Adrenal gland (tissue), 12 donors: Measurements from ENCODE around the gene TLL1. TPM values are rescaled to one million over a fixed set of nuclear protein-coding genes. Genes with fewer than 3 reads are reported as not detected.
A peak's percentile ranks its signal among the peaks of the same experiment; 100 is the strongest.

Source experiments
- DNase-seq, 7 donors: peaks; one replicate each; pipeline ENCODE4 v3.0.0-alpha.2; 2019 to 2020
- H3K27ac ChIP-seq, 5 donors: fragments of 200-600 bp; sonication (generic) in 4 of 5; 1 replicate in 3 of 5; 2 replicates in 2 of 5; pipeline versions ENCODE4 v1.5.1 to v1.8.0; 2016 to 2020; ENCODE audit warnings: mild to moderate bottlenecking in 1 of 5
- H3K27me3 ChIP-seq: fragments of 200-600 bp; 2 replicates; pipeline ENCODE4 v1.8.0; 2021
- H3K36me3 ChIP-seq, 2 donors: fragments of 200-600 bp; replicated peaks in 1 of 2; 1 replicate in 1 of 2; 2 replicates in 1 of 2; pipeline versions ENCODE4 v1.5.1 to v1.8.0; 2018 to 2022
- H3K4me1 ChIP-seq, 2 donors: fragments of 200-600 bp; replicated peaks in 1 of 2; 1 replicate in 1 of 2; 2 replicates in 1 of 2; pipeline versions ENCODE4 v1.5.1 to v1.8.0; 2018 to 2021
- H3K4me3 ChIP-seq, 4 donors: fragments of 200-600 bp; sonication (generic) in 3 of 4; one replicate each; pipeline ENCODE4 v1.5.1; 2016 to 2018
- H3K9me3 ChIP-seq, 3 donors: fragments of 200-600 bp; sonication (generic) in 1 of 3; replicated peaks in 1 of 3; 1 replicate in 2 of 3; 2 replicates in 1 of 3; pipeline versions ENCODE4 v1.5.1 to v1.8.0; 2016 to 2021
- POLR2A ChIP-seq, 2 donors: fragments of 450-650 bp; IDR thresholded peaks; one replicate each; pipeline ENCODE4 v1.6.1; 2017; ENCODE audit warnings: antibody characterized with exemption in 2 of 2, mild to moderate bottlenecking in 2 of 2, moderate library complexity in 1 of 2
- WGBS, 4 donors: extraction: QIAGEN DNeasy Blood & Tissue Kit in 2 of 4; methylation state at CpG; one replicate each; pipeline versions ENCODE4 v1.1.5 to v1.1.7; 2013 to 2017; 5-methylcytosine and 5-hydroxymethylcytosine counted together
- intact Hi-C, 2 donors: fragments of 100-400 bp; cut with DNase I; formaldehyde crosslinking; loops; one replicate each; pipeline versions ENCODE4 v1.14.1 to v1.15.0; 2022 to 2023
- polyA plus RNA-seq, 3 donors: library from polyadenylated mRNA; stranded (reverse); fragments of 200-250 nt in 2 of 3; fragments of 350-450 nt in 1 of 3; fragmentation: Illumina TruSeq in 1 of 3; extraction: RNeasy Lipid Tissue Mini Kit (QIAGEN cat#74804) in 1 of 3; gene quantifications; one replicate each; pipeline ENCODE4 v1.2.3, GENCODE V29; 2013 to 2014
- total RNA-seq, 9 donors: library from RNA; depleted of rRNA in 4 of 9; stranded (reverse); fragments of >200 nt in 4 of 9; fragments of 120-200 nt in 1 of 9; fragmentation: NEBNext Ultra II Directional in 1 of 9; extraction: Animal tissue kit (Norgen Biotek cat#: 25700) in 1 of 9; gene quantifications; one replicate each; pipeline versions ENCODE4 v1.1.0 to v1.2.4, GENCODE V29; 2013 to 2023
- TF ChIP-seq, protein P1 (sequence below), 6 experiments: fragments of 450-650 bp in 4 of 6; fragments of 200-600 bp in 2 of 6; sonication (generic) in 1 of 6; IDR thresholded peaks; 1 replicate in 5 of 6; 2 replicates in 1 of 6; pipeline versions ENCODE4 v1.5.1 to v1.8.0; 2016 to 2021; ENCODE audit warnings: antibody characterized with exemption in 6 of 6, mild to moderate bottlenecking in 2 of 6, moderate library complexity in 1 of 6
- donor health status: healthy with polysubstance abuse.
- donor health status: Bipolar disorder and iron deficiency.
- donor health status: DM: yes; HTN: yes; CAD: no.
- donor health status: DM: no; HTN: no; CAD: no.
- donor health status: DM: no; HTN: no; CAD: no.
- donor health status: DM: yes; HTN: yes; CAD: no.

The TLL1 gene
- total and polyA plus RNA-seq, 12 donors, result 1.00 to 12.7 (median 2.1) TPM

DNA sequence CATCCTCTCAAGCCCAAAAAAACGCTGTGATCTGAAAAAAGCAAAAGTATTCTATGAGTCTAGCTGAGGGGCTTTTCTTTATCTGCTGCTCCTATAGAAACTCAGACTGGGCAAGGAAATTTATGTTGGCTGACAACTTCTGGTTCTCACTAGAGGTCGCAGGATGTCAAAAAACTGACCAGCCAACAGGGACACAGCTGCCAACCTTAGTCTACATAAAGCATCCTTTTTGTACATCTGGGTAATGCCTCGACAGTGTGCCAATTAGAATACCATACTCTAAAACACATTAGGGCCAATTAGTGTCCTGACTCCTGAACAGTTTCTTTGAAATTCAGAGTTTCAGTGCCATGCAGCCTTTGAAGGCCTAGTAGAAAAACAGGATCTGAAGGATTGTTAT lies 8.8 kb upstream of the TLL1 start:
- WGBS, 4 donors, result 30 to 43% (median 37%) methylated on average over 3 of the region's 3 CpGs
- Histone ChIP-seq H3K4me1 (no peaks in the 10 kb centered on the region), H3K27me3 (no peaks in the 10 kb centered on the region), H3K27ac (no peak overlapping the region), H3K9me3 (no peaks in the 10 kb centered on the region), H3K4me3 (no peak overlapping the region), H3K36me3 (no peaks in the 10 kb centered on the region)
- DNase-seq, result no peak
- TF ChIP-seq, protein P1, sequence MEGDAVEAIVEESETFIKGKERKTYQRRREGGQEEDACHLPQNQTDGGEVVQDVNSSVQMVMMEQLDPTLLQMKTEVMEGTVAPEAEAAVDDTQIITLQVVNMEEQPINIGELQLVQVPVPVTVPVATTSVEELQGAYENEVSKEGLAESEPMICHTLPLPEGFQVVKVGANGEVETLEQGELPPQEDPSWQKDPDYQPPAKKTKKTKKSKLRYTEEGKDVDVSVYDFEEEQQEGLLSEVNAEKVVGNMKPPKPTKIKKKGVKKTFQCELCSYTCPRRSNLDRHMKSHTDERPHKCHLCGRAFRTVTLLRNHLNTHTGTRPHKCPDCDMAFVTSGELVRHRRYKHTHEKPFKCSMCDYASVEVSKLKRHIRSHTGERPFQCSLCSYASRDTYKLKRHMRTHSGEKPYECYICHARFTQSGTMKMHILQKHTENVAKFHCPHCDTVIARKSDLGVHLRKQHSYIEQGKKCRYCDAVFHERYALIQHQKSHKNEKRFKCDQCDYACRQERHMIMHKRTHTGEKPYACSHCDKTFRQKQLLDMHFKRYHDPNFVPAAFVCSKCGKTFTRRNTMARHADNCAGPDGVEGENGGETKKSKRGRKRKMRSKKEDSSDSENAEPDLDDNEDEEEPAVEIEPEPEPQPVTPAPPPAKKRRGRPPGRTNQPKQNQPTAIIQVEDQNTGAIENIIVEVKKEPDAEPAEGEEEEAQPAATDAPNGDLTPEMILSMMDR (IDR thresholded peaks at IDR 0.05), result no peak
- TF ChIP-seq POLR2A (IDR thresholded peaks at IDR 0.05), result no peak
- intact Hi-C loops, result no loop called here

DNA sequence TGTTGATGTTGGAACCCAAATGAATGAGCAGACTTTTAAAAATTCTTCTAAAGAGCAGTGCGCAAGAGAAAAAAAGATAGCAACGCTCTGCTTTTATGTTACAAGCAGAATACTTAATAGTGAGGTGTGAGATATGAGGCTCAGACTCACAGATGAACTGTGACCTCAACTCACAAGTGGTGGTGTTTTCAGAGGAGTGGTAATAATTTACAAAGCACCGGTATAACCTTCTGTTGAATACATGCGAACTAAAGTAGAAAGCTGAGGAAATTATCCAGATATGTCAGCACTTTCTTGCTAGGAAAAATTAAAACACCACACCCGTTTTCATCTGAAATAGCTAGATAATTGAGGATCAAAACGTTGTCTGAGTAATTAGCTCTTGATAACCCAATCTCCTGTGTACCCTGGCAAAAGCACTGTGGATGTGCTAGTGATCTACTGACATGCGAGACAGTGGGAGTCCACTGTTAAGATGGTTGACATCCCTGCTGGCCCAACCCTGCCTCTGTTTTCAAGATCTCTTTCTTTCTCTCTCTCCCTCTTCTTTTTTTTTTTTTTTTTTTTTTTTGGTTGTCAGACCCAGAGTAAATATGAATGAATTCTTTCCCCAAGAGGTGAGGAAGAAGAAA lies 6.9 kb upstream of the TLL1 start:
- no peaks in the 10 kb centered on the region for H3K27me3 ChIP-seq
- no peaks in the 10 kb centered on the region for H3K9me3 ChIP-seq
- H3K27ac ChIP-seq, result no peak overlapping the region
- no peak for TF ChIP-seq POLR2A (IDR thresholded peaks at IDR 0.05)
- TF ChIP-seq, protein P1 (IDR thresholded peaks at IDR 0.05), result no peak
- no peak for DNase-seq
- no peak overlapping the region for H3K4me3 ChIP-seq
- intact Hi-C loops, result no loop called here
- H3K4me1 ChIP-seq, result no peaks in the 10 kb centered on the region
- H3K36me3 ChIP-seq, result no peaks in the 10 kb centered on the region
- WGBS, 4 donors, result 52 to 66% (median 60%) methylated on average over 7 of the region's 7 CpGs

DNA sequence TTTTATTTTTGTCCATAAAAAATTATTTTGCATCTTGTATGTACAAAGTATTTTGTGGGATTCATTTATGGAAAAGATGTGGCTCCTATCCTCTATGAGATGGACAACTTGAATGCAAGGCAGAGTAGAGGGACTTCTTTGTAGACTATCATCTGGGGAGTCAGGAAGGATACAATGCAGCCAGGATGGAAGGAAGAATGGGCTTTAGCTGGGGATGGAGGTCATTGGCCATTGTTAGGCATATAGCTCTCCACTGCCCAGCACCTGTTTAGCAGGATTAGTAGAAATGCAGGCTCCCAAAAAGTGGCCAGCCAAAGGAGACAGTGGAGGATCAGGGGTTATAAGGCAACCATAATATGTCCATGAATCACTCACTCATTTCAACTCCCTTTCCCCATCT lies 5.1 kb upstream of the TLL1 start:
- Histone ChIP-seq H3K36me3 (no peaks in the 10 kb centered on the region), H3K27me3 (peaks cover 2% of the 10 kb centered on the region), H3K4me1 (no peaks in the 10 kb centered on the region), H3K4me3 (no peak overlapping the region), H3K9me3 (no peaks in the 10 kb centered on the region), H3K27ac (no peak overlapping the region)
- intact Hi-C loops, result no loop called here
- TF ChIP-seq POLR2A (IDR thresholded peaks at IDR 0.05), result no peak
- TF ChIP-seq, protein P1 (IDR thresholded peaks at IDR 0.05), result no peak
- DNase-seq, result no peak

DNA sequence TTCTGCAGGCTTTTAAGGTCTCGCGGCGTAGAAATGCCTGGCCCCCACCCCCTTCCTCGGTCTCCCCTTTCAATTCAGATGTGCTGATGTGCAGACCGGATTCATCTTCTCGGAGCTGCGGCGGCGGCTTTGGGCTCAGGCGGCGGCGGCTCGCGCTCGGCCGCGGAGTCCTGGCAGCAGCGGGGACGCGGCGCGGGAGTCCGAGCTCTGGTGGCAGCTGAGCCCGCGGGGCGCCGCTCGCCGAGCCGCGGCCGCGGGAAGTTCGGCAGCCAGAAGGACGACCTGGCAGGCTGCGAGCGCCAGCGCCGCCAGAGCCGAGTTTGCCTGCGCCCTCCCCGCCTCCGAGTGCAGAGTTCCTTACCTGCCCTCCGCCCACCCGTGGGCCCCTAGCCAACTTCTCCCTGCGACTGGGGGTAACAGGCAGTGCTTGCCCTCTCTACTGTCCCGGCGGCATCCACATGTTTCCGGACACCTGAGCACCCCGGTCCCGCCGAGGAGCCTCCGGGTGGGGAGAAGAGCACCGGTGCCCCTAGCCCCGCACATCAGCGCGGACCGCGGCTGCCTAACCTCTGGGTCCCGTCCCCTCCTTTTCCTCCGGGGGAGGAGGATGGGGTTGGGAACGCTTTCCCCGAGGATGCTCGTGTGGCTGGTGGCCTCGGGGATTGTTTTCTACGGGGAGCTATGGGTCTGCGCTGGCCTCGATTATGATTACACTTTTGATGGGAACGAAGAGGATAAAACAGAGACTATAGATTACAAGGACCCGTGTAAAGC lies 448 bp downstream of the TLL1 start:
- no peaks in the 10 kb centered on the region for H3K9me3 ChIP-seq
- peak in 6 of 7 donors; percentile 10 to 53 (median 22) for DNase-seq
- WGBS, 4 donors, result 0 to 1% (median 1%) methylated on average over 17 to 70 of the region's 70 CpGs
- no peak for TF ChIP-seq POLR2A (IDR thresholded peaks at IDR 0.05)
- TF ChIP-seq, protein P1 (IDR thresholded peaks at IDR 0.05), result no peak
- H3K36me3 ChIP-seq, result no peaks in the 10 kb centered on the region
- H3K4me3 ChIP-seq, result peak overlapping the region in 1 of 4 donors; percentile 42
- H3K4me1 ChIP-seq, result no peaks in the 10 kb centered on the region
- H3K27me3 ChIP-seq, result peaks cover 23% of the 10 kb centered on the region
- H3K27ac ChIP-seq, result peak overlapping the region in 2 of 5 donors; percentile 47 to 49
- intact Hi-C loops, result no loop called here
